ENCODE data around the gene RITA1. TPM values are rescaled to one million over a fixed set of nuclear protein-coding genes. Genes with fewer than 3 reads are reported as not detected.
A peak's percentile ranks its signal among the peaks of the same experiment; 100 is the strongest.

Gene RITA1
- total and polyA plus RNA-seq, 2 donors from 2014 or later, result 14.6 to 31.6 TPM

GRCh38 chr12:113158439-113159203, 26.9 kb upstream of the RITA1 start:
- intact Hi-C loops (cut with DNase I), result no loop called here
- Histone ChIP-seq H3K27me3 (ENCODE audit: control insufficient read depth, insufficient read depth, low read length) (no peaks in the 10 kb centered on the region), H3K9me3 (ENCODE audit: control insufficient read depth in 2 of 3, insufficient read depth in 1 of 3, low read length in 3 of 3) (no peaks in the 10 kb centered on the region), H3K36me3 (ENCODE audit: control insufficient read depth in 2 of 3, insufficient read depth in 3 of 3, low read length in 3 of 3) (peaks cover 0 to 41% (median 19%) of the 10 kb centered on the region in 3 donors), H3K9ac (ENCODE audit: low read length in 3 of 3) (no peak overlapping the region), H3K4me1 (ENCODE audit: control insufficient read depth in 2 of 3, insufficient read depth in 2 of 3, low read depth in 1 of 3, low read length in 3 of 3) (peaks cover 0 to 2% (median 0%) of the 10 kb centered on the region in 3 donors), H3K27ac (ENCODE audit: low read depth in 2 of 2, low read length in 2 of 2) (no peak overlapping the region), H3K4me3 (ENCODE audit: low read length in 3 of 3) (no peak overlapping the region)
- FAIRE-seq (no peak), DNase-seq (no peak)
- no peak for TF ChIP-seq CTCF (IDR thresholded peaks at IDR 0.05; ENCODE audit: borderline replicate concordance, extremely low read depth, insufficient read depth)

GRCh38 chr12:113159937-113160336, 25.6 kb upstream of the RITA1 start:
- H3K36me3 ChIP-seq (ENCODE audit: control insufficient read depth in 2 of 3, insufficient read depth in 3 of 3, low read length in 3 of 3), result peaks cover 0 to 50% (median 20%) of the 10 kb centered on the region in 3 donors
- no peaks in the 10 kb centered on the region for H3K9me3 ChIP-seq (ENCODE audit: control insufficient read depth in 2 of 3, insufficient read depth in 1 of 3, low read length in 3 of 3)
- no peak for DNase-seq
- no peaks in the 10 kb centered on the region for H3K27me3 ChIP-seq (ENCODE audit: control insufficient read depth, insufficient read depth, low read length)
- H3K4me1 ChIP-seq (ENCODE audit: control insufficient read depth in 2 of 3, insufficient read depth in 2 of 3, low read depth in 1 of 3, low read length in 3 of 3), result no peaks in the 10 kb centered on the region
- no peak overlapping the region for H3K27ac ChIP-seq (ENCODE audit: low read depth in 2 of 2, low read length in 2 of 2)
- no peak for FAIRE-seq
- intact Hi-C loops (cut with DNase I), result no loop called here
- no peak overlapping the region for H3K4me3 ChIP-seq (ENCODE audit: low read length in 3 of 3)
- H3K9ac ChIP-seq (ENCODE audit: low read length in 3 of 3), result no peak overlapping the region
- TF ChIP-seq CTCF (IDR thresholded peaks at IDR 0.05; ENCODE audit: borderline replicate concordance, extremely low read depth, insufficient read depth), result no peak

GRCh38 chr12:113161415-113162016, 24.0 kb upstream of the RITA1 start:
- Histone ChIP-seq H3K27ac (ENCODE audit: low read depth in 2 of 2, low read length in 2 of 2) (no peak overlapping the region), H3K4me3 (ENCODE audit: low read length in 3 of 3) (no peak overlapping the region), H3K27me3 (ENCODE audit: control insufficient read depth, insufficient read depth, low read length) (no peaks in the 10 kb centered on the region), H3K4me1 (ENCODE audit: control insufficient read depth in 2 of 3, insufficient read depth in 2 of 3, low read depth in 1 of 3, low read length in 3 of 3) (no peaks in the 10 kb centered on the region), H3K9me3 (ENCODE audit: control insufficient read depth in 2 of 3, insufficient read depth in 1 of 3, low read length in 3 of 3) (no peaks in the 10 kb centered on the region), H3K36me3 (ENCODE audit: control insufficient read depth in 2 of 3, insufficient read depth in 3 of 3, low read length in 3 of 3) (peaks cover 2 to 58% (median 23%) of the 10 kb centered on the region in 3 donors), H3K9ac (ENCODE audit: low read length in 3 of 3) (no peak overlapping the region)
- intact Hi-C loops (cut with DNase I), result no loop called here
- no peak for TF ChIP-seq CTCF (IDR thresholded peaks at IDR 0.05; ENCODE audit: borderline replicate concordance, extremely low read depth, insufficient read depth)
- FAIRE-seq (no peak), DNase-seq (peak in 4 of 5 donors; percentile 78 to 96 (median 86))

All from kidney (tissue), 14 donors.